ENCODE measurements around the gene RAB3B. TPM values are rescaled to one million over a fixed set of nuclear protein-coding genes. Genes with fewer than 3 reads are reported as not detected.
A peak's percentile ranks its signal among the peaks of the same experiment; 100 is the strongest.

RAB3B gene
- total and polyA plus RNA-seq, 9 of the 15 experiments (the other 6 are each of a cell fraction or from before 2014, with no cell fraction given) = 0.07 to 0.47 (median 0.27) TPM

GRCh38 chr1:51990478-51990965 lies at the start of gene RAB3B (continued):
- no peak for TF ChIP-seq CAMTA2 (CRISPR knock-in tag; conservative IDR thresholded peaks at IDR 0.05)
- TF ChIP-seq POLR2G (IDR thresholded peaks at IDR 0.05; ENCODE audit: low read depth, low read length) = peak; percentile 68
- TF ChIP-seq FOXM1 (IDR thresholded peaks at IDR 0.05; ENCODE audit: low read depth) = no peak
- no peak for TF ChIP-seq FOXM1 (CRISPR knock-in tag; IDR thresholded peaks at IDR 0.05; ENCODE audit: low read depth)
- TF ChIP-seq, protein P1, sequence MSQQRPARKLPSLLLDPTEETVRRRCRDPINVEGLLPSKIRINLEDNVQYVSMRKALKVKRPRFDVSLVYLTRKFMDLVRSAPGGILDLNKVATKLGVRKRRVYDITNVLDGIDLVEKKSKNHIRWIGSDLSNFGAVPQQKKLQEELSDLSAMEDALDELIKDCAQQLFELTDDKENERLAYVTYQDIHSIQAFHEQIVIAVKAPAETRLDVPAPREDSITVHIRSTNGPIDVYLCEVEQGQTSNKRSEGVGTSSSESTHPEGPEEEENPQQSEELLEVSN (IDR thresholded peaks at IDR 0.05; ENCODE audit: borderline replicate concordance in 1 of 2, extremely low read depth in 1 of 2, insufficient read depth in 1 of 2, insufficient read length in 1 of 2, low read depth in 1 of 2, low read length in 1 of 2, poor library complexity in 1 of 2, severe bottlenecking in 1 of 2) = peak in 1 of 2 experiments; percentile 44
- TF ChIP-seq ZFP30 (CRISPR knock-in tag; IDR thresholded peaks at IDR 0.05; ENCODE audit: borderline replicate concordance) = no peak
- TF ChIP-seq REST (IDR thresholded peaks at IDR 0.05; ENCODE audit: borderline replicate concordance) = peak; percentile 49
- TF ChIP-seq REST (CRISPR knock-in tag; IDR thresholded peaks at IDR 0.05; ENCODE audit: low read depth) = no peak
- TF ChIP-seq PKNOX1 (IDR thresholded peaks at IDR 0.05) = 0 out of 2 replicates have a peak, but pooled peaks have one; percentile 29
- no peak for TF ChIP-seq NR1H2 (CRISPR knock-in tag; IDR thresholded peaks at IDR 0.05)
- no peak for TF ChIP-seq ADNP (tag; IDR thresholded peaks at IDR 0.05)
- TF ChIP-seq MCM5 (IDR thresholded peaks at IDR 0.05; ENCODE audit: low read depth) = no peak
- TF ChIP-seq DMBX1 (CRISPR knock-in tag; IDR thresholded peaks at IDR 0.05; ENCODE audit: borderline replicate concordance) = no peak
- TF ChIP-seq NR2C1 (IDR thresholded peaks at IDR 0.05) = no peak
- no peak for TF ChIP-seq NR2C1 (tag; IDR thresholded peaks at IDR 0.05)
- TF ChIP-seq E2F8 (IDR thresholded peaks at IDR 0.05; ENCODE audit: low read depth, partially characterized antibody) = no peak
